Measurements from ENCODE around the gene CRY1.

The CRY1 gene

DNA sequence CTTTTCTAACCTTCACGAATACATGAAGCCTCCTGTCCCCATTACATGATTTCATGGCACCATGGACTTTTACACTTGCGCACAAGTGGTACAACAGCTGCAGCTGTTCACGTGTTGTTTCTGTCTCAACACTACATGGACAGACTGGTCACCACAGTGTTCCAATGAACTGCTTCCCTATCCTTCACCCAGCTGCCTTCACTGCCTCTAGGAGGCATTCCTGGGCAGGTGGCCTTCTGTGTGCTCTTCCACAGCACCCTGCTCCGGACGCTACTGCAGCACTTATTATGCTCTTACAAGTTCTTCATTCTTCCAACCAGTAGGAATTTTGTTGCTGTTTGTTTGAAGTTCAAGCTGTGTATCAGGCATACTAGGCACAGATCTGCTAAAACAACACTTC, 107.9 kb downstream of the CRY1 start:
- no peak for TF ChIP-seq FOXP2 (optimal IDR thresholded peaks at IDR 0.05; ENCODE audit: borderline replicate concordance, extremely low read depth, extremely low read length, insufficient read depth)
- no peak for TF ChIP-seq TAF1 (IDR thresholded peaks at IDR 0.05; ENCODE audit: borderline replicate concordance, insufficient read depth, low read length)
- TF ChIP-seq, protein P1, sequence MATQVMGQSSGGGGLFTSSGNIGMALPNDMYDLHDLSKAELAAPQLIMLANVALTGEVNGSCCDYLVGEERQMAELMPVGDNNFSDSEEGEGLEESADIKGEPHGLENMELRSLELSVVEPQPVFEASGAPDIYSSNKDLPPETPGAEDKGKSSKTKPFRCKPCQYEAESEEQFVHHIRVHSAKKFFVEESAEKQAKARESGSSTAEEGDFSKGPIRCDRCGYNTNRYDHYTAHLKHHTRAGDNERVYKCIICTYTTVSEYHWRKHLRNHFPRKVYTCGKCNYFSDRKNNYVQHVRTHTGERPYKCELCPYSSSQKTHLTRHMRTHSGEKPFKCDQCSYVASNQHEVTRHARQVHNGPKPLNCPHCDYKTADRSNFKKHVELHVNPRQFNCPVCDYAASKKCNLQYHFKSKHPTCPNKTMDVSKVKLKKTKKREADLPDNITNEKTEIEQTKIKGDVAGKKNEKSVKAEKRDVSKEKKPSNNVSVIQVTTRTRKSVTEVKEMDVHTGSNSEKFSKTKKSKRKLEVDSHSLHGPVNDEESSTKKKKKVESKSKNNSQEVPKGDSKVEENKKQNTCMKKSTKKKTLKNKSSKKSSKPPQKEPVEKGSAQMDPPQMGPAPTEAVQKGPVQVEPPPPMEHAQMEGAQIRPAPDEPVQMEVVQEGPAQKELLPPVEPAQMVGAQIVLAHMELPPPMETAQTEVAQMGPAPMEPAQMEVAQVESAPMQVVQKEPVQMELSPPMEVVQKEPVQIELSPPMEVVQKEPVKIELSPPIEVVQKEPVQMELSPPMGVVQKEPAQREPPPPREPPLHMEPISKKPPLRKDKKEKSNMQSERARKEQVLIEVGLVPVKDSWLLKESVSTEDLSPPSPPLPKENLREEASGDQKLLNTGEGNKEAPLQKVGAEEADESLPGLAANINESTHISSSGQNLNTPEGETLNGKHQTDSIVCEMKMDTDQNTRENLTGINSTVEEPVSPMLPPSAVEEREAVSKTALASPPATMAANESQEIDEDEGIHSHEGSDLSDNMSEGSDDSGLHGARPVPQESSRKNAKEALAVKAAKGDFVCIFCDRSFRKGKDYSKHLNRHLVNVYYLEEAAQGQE (IDR thresholded peaks at IDR 0.05; ENCODE audit: insufficient read depth in 1 of 2, low read depth in 2 of 2, low read length in 2 of 2) = no peak
- TF ChIP-seq POLR2AphosphoS5 (IDR thresholded peaks at IDR 0.05; ENCODE audit: low read depth, low read length) = no peak
- TF ChIP-seq SIN3A (IDR thresholded peaks at IDR 0.05; ENCODE audit: borderline replicate concordance, insufficient read depth, low read length) = no peak

DNA sequence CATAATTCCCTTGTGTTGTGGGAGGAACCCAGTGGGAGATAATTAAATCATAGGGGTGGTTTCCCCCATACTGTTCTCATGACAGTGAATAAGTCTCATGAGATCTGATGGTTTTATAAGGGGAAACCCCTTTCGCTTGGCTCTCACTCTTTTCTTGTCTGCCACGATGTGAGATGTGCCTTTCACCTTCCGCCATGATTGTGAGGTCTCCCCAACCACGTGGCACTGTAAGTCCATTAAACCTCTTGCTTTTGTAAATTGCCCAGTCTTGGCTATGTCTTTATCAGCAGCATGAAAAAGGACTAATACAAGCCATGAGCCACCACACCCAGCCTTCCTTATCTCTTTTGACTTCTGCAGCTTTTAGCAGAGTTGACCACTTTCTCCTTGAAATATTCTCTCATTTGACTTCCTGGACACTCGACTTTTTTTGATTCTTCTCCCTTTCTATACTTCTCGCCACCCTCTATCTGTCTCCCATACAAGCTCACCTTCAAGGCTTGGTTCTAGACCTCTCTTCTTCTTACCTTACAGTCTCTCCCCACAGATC, 108.7 kb downstream of the CRY1 start:
- TF ChIP-seq TAF1 (IDR thresholded peaks at IDR 0.05; ENCODE audit: borderline replicate concordance, insufficient read depth, low read length) = no peak
- TF ChIP-seq FOXP2 (optimal IDR thresholded peaks at IDR 0.05; ENCODE audit: borderline replicate concordance, extremely low read depth, extremely low read length, insufficient read depth) = no peak
- TF ChIP-seq, protein P1 (IDR thresholded peaks at IDR 0.05; ENCODE audit: insufficient read depth in 1 of 2, low read depth in 2 of 2, low read length in 2 of 2) = no peak
- TF ChIP-seq SIN3A (IDR thresholded peaks at IDR 0.05; ENCODE audit: borderline replicate concordance, insufficient read depth, low read length) = no peak

DNA sequence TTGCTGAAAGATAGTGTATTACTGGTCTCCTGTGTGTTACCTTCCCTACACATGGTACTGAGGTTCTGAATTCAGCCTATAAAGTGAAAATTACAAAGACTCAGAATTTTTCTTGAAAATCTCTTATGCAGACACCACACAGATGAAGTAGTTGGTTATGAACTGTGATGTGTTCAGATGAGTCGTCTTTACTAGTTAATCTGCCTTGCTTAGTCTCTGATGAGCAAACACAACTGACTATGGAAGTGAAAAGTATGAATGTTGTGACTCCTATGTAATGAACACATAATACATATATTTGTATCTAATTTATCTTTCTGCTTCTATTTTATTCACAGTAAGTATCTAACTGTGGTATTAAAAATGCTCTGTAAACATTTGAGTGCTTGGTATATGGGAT, 111.1 kb downstream of the CRY1 start:
- TF ChIP-seq SIN3A (IDR thresholded peaks at IDR 0.05; ENCODE audit: borderline replicate concordance, insufficient read depth, low read length) (no peak), TAF1 (IDR thresholded peaks at IDR 0.05; ENCODE audit: borderline replicate concordance, insufficient read depth, low read length) (no peak), POLR2AphosphoS5 (IDR thresholded peaks at IDR 0.05; ENCODE audit: low read depth, low read length) (no peak), FOXP2 (optimal IDR thresholded peaks at IDR 0.05; ENCODE audit: borderline replicate concordance, extremely low read depth, extremely low read length, insufficient read depth) (no peak)
- TF ChIP-seq, protein P1 (IDR thresholded peaks at IDR 0.05; ENCODE audit: insufficient read depth in 1 of 2, low read depth in 2 of 2, low read length in 2 of 2) = no peak

DNA sequence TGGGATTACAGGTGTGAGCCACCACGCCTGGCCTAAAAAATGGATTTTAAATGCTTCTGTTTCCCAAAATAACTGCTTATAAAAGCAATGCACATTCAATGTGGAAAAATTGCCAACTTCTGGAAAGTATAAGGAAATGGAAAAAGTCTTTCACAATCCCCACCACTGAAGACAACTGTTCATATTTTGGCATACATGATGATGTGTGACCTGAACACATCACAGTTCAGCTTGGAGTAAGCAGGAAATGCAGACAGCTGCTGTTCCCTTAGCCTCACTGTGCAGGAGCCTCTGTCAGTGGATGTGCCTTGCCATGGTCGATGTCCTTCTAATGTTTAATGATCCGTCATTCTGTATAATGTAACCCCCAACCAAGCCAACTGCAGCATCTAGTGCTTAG, 111.6 kb downstream of the CRY1 start:
- TF ChIP-seq SIN3A (IDR thresholded peaks at IDR 0.05; ENCODE audit: borderline replicate concordance, insufficient read depth, low read length) = no peak
- TF ChIP-seq FOXP2 (optimal IDR thresholded peaks at IDR 0.05; ENCODE audit: borderline replicate concordance, extremely low read depth, extremely low read length, insufficient read depth) = no peak
- TF ChIP-seq, protein P1 (IDR thresholded peaks at IDR 0.05; ENCODE audit: insufficient read depth in 1 of 2, low read depth in 2 of 2, low read length in 2 of 2) = no peak
- TF ChIP-seq TAF1 (IDR thresholded peaks at IDR 0.05; ENCODE audit: borderline replicate concordance, insufficient read depth, low read length) = no peak
- no peak for TF ChIP-seq POLR2AphosphoS5 (IDR thresholded peaks at IDR 0.05; ENCODE audit: low read depth, low read length)

DNA sequence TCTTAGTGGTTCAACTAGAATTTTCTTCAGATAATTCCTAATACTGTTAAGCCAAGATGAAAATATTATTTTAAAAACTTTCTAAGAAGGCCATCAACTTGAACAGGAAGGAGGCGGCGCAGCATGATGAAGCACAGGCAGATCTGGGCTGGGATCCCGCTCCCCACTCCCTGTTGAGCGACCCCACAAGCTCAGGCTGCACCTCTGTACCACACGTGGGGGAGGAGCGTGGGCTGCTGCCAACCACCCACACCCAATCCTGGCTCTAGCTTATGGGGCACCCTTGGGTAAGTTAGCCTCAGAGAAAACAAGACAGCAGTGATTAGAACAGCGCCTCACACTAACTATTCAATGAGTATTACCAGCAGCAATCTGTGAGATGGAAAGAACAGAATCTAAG, 112.4 kb downstream of the CRY1 start:
- TF ChIP-seq, protein P1 (IDR thresholded peaks at IDR 0.05; ENCODE audit: insufficient read depth in 1 of 2, low read depth in 2 of 2, low read length in 2 of 2) = no peak
- no peak for TF ChIP-seq FOXP2 (optimal IDR thresholded peaks at IDR 0.05; ENCODE audit: borderline replicate concordance, extremely low read depth, extremely low read length, insufficient read depth)
- TF ChIP-seq TAF1 (IDR thresholded peaks at IDR 0.05; ENCODE audit: borderline replicate concordance, insufficient read depth, low read length) = no peak
- TF ChIP-seq POLR2AphosphoS5 (IDR thresholded peaks at IDR 0.05; ENCODE audit: low read depth, low read length) = no peak
- no peak for TF ChIP-seq SIN3A (IDR thresholded peaks at IDR 0.05; ENCODE audit: borderline replicate concordance, insufficient read depth, low read length)

Measured in PFSK-1 (cell line).